OCI-LY1 (cell line): ENCODE data around the gene CD300C.

Experiments
- CTCF ChIP-seq: fragments of 200-600 bp; sonication (generic), shearing (Covaris generic); IDR thresholded peaks from 2 replicates; pipeline ENCODE4 v1.5.1; 2017; ENCODE audit warnings: mild to moderate bottlenecking, antibody characterized with exemption, low read length, moderate library complexity, mixed read lengths
- EZH2 ChIP-seq: fragments of 200-600 bp; sonication (generic), shearing (Covaris generic); IDR thresholded peaks from 2 replicates; pipeline ENCODE4 v1.8.0; 2017; ENCODE audit warnings: borderline replicate concordance, mixed run types, mild to moderate bottlenecking, antibody characterized with exemption, low read length, moderate library complexity, mixed read lengths

GRCh38 chr17:74531231-74531761, 14.6 kb downstream of the CD300C start, which contains the start of gene CD300LB:
- TF ChIP-seq CTCF (no peak), EZH2 (no peak)
